ENCODE data around the gene MACROD1. TPM values are rescaled to one million over a fixed set of nuclear protein-coding genes. Genes with fewer than 3 reads are reported as not detected.

Gene MACROD1
- total and polyA plus RNA-seq, 2 donors (not counting 3 experiments of a cell fraction or from before 2014, with no cell fraction given) = 11.0 to 16.2 TPM

DNA sequence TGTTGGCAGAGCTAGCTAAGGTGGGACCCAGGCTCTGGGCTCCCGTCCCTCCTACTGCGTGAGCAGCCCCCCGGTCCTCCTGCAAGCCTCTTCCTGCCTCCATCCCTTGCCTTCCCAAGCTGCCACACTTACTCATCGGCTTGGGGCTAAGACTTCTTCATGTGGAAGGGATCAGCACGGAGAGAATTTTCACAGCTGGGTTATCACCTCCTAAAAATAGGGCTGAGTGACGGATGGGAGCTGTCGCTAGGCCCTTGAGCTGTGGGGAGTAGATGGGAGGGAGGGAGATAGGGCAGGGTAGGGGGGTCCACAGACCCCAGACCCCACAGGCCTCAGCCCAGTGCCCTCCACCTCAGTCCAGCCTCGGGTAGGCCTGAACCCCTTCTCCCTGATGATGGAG lies 89.2 kb downstream of the MACROD1 start:
- no peak overlapping the region for H3K4me3 ChIP-seq (replicated peaks in 1 of 3; ENCODE audit: insufficient read depth in 1 of 3, low read depth in 1 of 3, low read length in 3 of 3)
- no peaks in the 10 kb centered on the region for H3K4me1 ChIP-seq (ENCODE audit: control insufficient read depth, extremely low read depth, insufficient read depth, low read length)
- FAIRE-seq (no peak), DNase-seq (ENCODE audit: low read depth, low spot score) (no peak)
- no peaks in the 10 kb centered on the region for H3K9me1 ChIP-seq (replicated peaks; ENCODE audit: control insufficient read depth, extremely low read depth, insufficient read depth, low read length)
- TF ChIP-seq POLR2AphosphoS5 (IDR thresholded peaks at IDR 0.05; ENCODE audit: insufficient read depth, low read depth, low read length) (no peak), EZH2 (IDR thresholded peaks at IDR 0.05; ENCODE audit: borderline replicate concordance, low read depth, low read length, severe bottlenecking) (no peak), MYC (IDR thresholded peaks at IDR 0.05; ENCODE audit: low read depth, low read length) (no peak), JUN (IDR thresholded peaks at IDR 0.05; ENCODE audit: borderline replicate concordance, insufficient read depth, insufficient read length, low read depth) (no peak), FOS (IDR thresholded peaks at IDR 0.05; ENCODE audit: borderline replicate concordance, insufficient read depth, low read length) (no peak), POLR2A (IDR thresholded peaks at IDR 0.05; ENCODE audit: low read depth, low read length) (no peak), GATA2 (IDR thresholded peaks at IDR 0.05; ENCODE audit: insufficient read depth, insufficient read length, low read depth, low read length) (no peak)
- TF ChIP-seq, protein P1, sequence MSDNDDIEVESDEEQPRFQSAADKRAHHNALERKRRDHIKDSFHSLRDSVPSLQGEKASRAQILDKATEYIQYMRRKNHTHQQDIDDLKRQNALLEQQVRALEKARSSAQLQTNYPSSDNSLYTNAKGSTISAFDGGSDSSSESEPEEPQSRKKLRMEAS (IDR thresholded peaks at IDR 0.05; ENCODE audit: insufficient read depth, insufficient read length) = no peak
- TF ChIP-seq, protein P2, sequence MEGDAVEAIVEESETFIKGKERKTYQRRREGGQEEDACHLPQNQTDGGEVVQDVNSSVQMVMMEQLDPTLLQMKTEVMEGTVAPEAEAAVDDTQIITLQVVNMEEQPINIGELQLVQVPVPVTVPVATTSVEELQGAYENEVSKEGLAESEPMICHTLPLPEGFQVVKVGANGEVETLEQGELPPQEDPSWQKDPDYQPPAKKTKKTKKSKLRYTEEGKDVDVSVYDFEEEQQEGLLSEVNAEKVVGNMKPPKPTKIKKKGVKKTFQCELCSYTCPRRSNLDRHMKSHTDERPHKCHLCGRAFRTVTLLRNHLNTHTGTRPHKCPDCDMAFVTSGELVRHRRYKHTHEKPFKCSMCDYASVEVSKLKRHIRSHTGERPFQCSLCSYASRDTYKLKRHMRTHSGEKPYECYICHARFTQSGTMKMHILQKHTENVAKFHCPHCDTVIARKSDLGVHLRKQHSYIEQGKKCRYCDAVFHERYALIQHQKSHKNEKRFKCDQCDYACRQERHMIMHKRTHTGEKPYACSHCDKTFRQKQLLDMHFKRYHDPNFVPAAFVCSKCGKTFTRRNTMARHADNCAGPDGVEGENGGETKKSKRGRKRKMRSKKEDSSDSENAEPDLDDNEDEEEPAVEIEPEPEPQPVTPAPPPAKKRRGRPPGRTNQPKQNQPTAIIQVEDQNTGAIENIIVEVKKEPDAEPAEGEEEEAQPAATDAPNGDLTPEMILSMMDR (IDR thresholded peaks at IDR 0.05; ENCODE audit: extremely low read depth in 1 of 2, insufficient read depth in 1 of 2, low read depth in 1 of 2, low read length in 2 of 2) = no peak
- dilution Hi-C loops (cut with MboI; ENCODE audit: extremely low pct_ligation_motif_present, low sequenced_read_pairs) = no loop called here
- no TSS peak for BruUV-seq (replicated peaks)
- POLR2A ChIA-PET = no interaction called here
- H2AFZ ChIP-seq (ENCODE audit: low read depth, low read length) = no peak overlapping the region
- H3K79me2 ChIP-seq (ENCODE audit: control insufficient read depth, insufficient read depth, low read length) = no peaks in the 10 kb centered on the region
- intact Hi-C loops (cut with micrococcal nuclease) = no loop called here
- CTCF ChIA-PET = interaction anchor here (1.4 kb wide), 1 partner anchor 12 kb away, joined by 3 read pairs; no protein-coding TSS in a partner anchor
- no peak overlapping the region for H3K9ac ChIP-seq (replicated peaks; ENCODE audit: extremely low read depth, insufficient read depth, low read length)
- no peak overlapping the region for H3K27ac ChIP-seq (ENCODE audit: insufficient read depth, low read depth, low read length)
- H3K36me3 ChIP-seq (ENCODE audit: control insufficient read depth in 2 of 2, extremely low read depth in 1 of 2, insufficient read depth in 2 of 2, low read length in 2 of 2) = no peaks in the 10 kb centered on the region
- H3K4me2 ChIP-seq (ENCODE audit: insufficient read depth, low read length) = no peak overlapping the region
- no peaks in the 10 kb centered on the region for H3K27me3 ChIP-seq (ENCODE audit: control insufficient read depth in 2 of 2, insufficient read depth in 2 of 2, low read length in 2 of 2)
- no peaks in the 10 kb centered on the region for H4K20me1 ChIP-seq (replicated peaks; ENCODE audit: control insufficient read depth, extremely low read depth, insufficient read depth, low read length)
- no peaks in the 10 kb centered on the region for H3K9me3 ChIP-seq (replicated peaks; ENCODE audit: control insufficient read depth, insufficient read depth, low read length)

All from endothelial cell of umbilical vein (primary cell).